HG03432 (cell line): Measurements from ENCODE around the gene KY.

Experiments used
- ATAC-seq: cut with Tn5 transposase; IDR thresholded peaks from one replicate; pipeline ENCODE4 v1.9.1; 2021; ENCODE audit warnings: mild to moderate bottlenecking, moderate library complexity; ENCODE audit not compliant: unreplicated experiment

KY gene

GRCh38 chr3:134620476-134621115 lies 30.2 kb downstream of the KY start:
- ATAC-seq: no peak

- ATAC-seq: no peak
Observed at GRCh38 chr3:134619884-134620445, 30.9 kb downstream of the KY start.

GRCh38 chr3:134619301-134619615 lies 31.6 kb downstream of the KY start:
- ATAC-seq: no peak

- ATAC-seq: no peak
Observed at GRCh38 chr3:134618478-134619300, 32.1 kb downstream of the KY start.

- no peak for ATAC-seq
Observed at GRCh38 chr3:134617608-134618477, 33.0 kb downstream of the KY start.

GRCh38 chr3:134615743-134616142 lies 35.1 kb downstream of the KY start:
- ATAC-seq: no peak

- no peak for ATAC-seq
Observed at GRCh38 chr3:134614955-134615354, 35.9 kb downstream of the KY start.

- ATAC-seq: no peak
Observed at GRCh38 chr3:134613006-134613520, 37.8 kb downstream of the KY start.

GRCh38 chr3:134611516-134611915 lies 39.3 kb downstream of the KY start:
- no peak for ATAC-seq

GRCh38 chr3:134610432-134611385 lies 40.1 kb downstream of the KY start:
- no peak for ATAC-seq

- ATAC-seq: no peak
Observed at GRCh38 chr3:134609821-134610431, 40.9 kb downstream of the KY start.

GRCh38 chr3:134608771-134609435 lies 41.9 kb downstream of the KY start:
- ATAC-seq: no peak

- no peak for ATAC-seq
Observed at GRCh38 chr3:134608023-134608770, 42.6 kb downstream of the KY start.

GRCh38 chr3:134607054-134608022 lies 43.5 kb downstream of the KY start:
- ATAC-seq: no peak

GRCh38 chr3:134606033-134607025 lies 44.5 kb downstream of the KY start:
- ATAC-seq: no peak

GRCh38 chr3:134605556-134605955 lies 45.3 kb downstream of the KY start:
- no peak for ATAC-seq
